ENCODE measurements around the gene LSM14B.

Gene LSM14B

DNA sequence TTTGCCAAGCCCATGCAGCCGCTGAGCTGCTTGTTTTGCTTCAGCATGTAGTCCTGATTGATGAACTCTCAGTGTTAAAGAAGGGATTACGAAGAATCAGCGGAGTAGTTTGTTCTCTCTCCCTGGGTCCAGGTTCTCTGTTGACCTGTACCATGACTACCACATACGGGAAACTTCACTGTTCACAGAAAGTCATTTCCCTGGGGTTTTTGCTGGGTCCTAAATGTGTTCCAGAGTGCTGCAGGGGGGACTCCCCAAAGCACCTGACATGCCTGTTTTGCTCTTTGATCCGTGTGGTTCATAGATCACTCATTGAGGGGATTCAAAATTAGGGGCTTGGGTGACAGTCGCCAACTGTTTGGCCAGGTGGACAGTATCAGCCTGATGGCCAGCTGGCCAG is 5.5 kb downstream of the LSM14B start:
- TF ChIP-seq, protein P1, sequence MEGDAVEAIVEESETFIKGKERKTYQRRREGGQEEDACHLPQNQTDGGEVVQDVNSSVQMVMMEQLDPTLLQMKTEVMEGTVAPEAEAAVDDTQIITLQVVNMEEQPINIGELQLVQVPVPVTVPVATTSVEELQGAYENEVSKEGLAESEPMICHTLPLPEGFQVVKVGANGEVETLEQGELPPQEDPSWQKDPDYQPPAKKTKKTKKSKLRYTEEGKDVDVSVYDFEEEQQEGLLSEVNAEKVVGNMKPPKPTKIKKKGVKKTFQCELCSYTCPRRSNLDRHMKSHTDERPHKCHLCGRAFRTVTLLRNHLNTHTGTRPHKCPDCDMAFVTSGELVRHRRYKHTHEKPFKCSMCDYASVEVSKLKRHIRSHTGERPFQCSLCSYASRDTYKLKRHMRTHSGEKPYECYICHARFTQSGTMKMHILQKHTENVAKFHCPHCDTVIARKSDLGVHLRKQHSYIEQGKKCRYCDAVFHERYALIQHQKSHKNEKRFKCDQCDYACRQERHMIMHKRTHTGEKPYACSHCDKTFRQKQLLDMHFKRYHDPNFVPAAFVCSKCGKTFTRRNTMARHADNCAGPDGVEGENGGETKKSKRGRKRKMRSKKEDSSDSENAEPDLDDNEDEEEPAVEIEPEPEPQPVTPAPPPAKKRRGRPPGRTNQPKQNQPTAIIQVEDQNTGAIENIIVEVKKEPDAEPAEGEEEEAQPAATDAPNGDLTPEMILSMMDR (IDR thresholded peaks at IDR 0.05) = no peak
- no peak for TF ChIP-seq ZFX (IDR thresholded peaks at IDR 0.05; ENCODE audit: borderline replicate concordance)
- no peak overlapping the region for H3K27ac ChIP-seq

- H3K27ac ChIP-seq = no peak overlapping the region
- no peak for TF ChIP-seq ZFX (IDR thresholded peaks at IDR 0.05; ENCODE audit: borderline replicate concordance)
- TF ChIP-seq, protein P1 (IDR thresholded peaks at IDR 0.05) = no peak
These were observed 6.2 kb downstream of the LSM14B start for GRCh38 chr20:62128502-62128901.

GRCh38 chr20:62129731-62130531 is 7.7 kb downstream of the LSM14B start:
- no peak overlapping the region for H3K27ac ChIP-seq
- TF ChIP-seq ZFX (IDR thresholded peaks at IDR 0.05; ENCODE audit: borderline replicate concordance) = no peak
- TF ChIP-seq, protein P1 (IDR thresholded peaks at IDR 0.05) = no peak

DNA sequence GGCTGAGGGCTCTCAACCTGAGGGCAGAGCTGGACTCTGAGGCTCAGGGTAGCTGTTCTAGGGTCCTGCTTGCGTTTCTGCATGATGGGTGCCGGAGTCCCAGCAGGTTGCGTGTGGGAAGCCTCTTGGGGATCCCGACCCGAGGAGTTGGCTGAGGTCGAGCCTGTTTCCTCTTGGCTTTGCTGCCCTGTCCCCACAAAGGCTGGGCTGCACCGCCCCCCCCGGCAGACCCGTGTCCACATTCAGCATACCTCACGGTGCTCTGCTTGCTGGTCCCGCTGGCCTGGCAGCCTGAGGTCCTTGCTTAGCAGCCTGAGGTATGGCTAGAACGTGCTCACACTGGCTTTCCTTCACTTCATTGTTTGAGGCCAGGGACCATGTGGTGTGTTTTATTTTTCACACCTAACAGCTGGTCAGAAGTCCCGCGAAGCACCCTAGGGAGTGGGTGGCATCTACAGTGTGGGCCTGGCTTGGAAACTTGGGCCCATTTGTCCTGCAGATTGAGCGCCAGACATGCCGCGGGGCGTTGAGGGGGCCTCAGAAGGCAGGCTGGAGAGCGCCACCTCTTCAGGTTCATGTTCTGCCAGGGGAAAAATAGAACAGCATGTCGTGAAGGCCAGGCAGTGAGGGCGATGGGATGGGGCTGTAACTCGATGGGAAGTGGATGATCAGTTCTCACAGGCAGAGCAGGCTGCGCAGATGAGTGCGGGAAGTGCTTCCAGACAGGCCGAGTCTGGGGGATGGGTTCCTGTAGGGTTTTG is 9.5 kb downstream of the LSM14B start:
- no peak overlapping the region for H3K27ac ChIP-seq
- TF ChIP-seq ZFX (IDR thresholded peaks at IDR 0.05; ENCODE audit: borderline replicate concordance) = no peak
- TF ChIP-seq, protein P1 (IDR thresholded peaks at IDR 0.05) = no peak

DNA sequence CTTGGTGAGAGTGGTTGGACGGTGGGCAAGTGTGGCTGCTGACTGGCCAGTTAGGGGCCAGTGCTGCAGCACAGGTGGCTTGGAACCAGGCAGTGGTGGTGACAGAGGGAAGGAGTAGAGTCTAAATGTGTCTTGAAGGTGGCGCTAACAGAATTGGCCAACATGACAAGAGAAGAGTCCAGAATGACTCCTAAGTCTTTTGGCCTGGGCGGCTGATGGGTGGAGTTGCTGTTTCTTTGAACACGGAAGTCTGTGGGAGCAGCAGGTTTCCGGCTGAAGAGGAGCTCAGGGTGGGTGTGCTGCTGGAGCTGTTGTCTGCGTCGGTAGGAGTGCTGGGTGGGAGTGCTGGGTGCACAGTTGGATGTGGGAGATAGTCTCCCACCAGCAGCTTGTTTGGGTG is 10.1 kb downstream of the LSM14B start:
- TF ChIP-seq ZFX (IDR thresholded peaks at IDR 0.05; ENCODE audit: borderline replicate concordance) = no peak
- TF ChIP-seq, protein P1 (IDR thresholded peaks at IDR 0.05) = no peak
- H3K27ac ChIP-seq = no peak overlapping the region

- TF ChIP-seq, protein P1 (IDR thresholded peaks at IDR 0.05) = no peak
- TF ChIP-seq ZFX (IDR thresholded peaks at IDR 0.05; ENCODE audit: borderline replicate concordance) = no peak
These were observed 11.0 kb downstream of the LSM14B start for GRCh38 chr20:62133051-62133845.

More at GRCh38 chr20:62133051-62133845, 11.0 kb downstream of the LSM14B start:
- no peak overlapping the region for H3K27ac ChIP-seq
